RWPE1 (cell line): ENCODE measurements around the gene ZKSCAN7.
"Not testable (repeated sequence)": the region's sequence is repeated elsewhere in the genome, so short reads cannot be mapped to it uniquely, and the experiment has no call there.

Source experiments
- CTCF ChIA-PET: fragments of 350-600 bp; sonication (Branson Sonifier 250); formaldehyde crosslinking; extraction: SDS; loops from one replicate; lab custom pipeline; 2021; lab: Yijun Ruan, JAX
- POLR2A ChIA-PET: fragments of 400-600 bp; formaldehyde crosslinking; extraction: SDS; loops from one replicate; lab custom pipeline; 2020; ENCODE audit warnings: antibody characterized with exemption; ENCODE audit not compliant: low non-redundant PET; lab: Yijun Ruan, JAX
- DNase-seq: peaks from one replicate; pipeline ENCODE4 v3.0.0; 2012; ENCODE audit warnings: low spot score
- H3K27ac ChIP-seq: fragments of 450-650 bp; 2 replicates; pipeline ENCODE4 v1.5.1; 2017
- CTCF ChIP-seq: fragments of 450-650 bp; conservative IDR thresholded peaks from 2 replicates; pipeline ENCODE4 v1.5.1; 2017; ENCODE audit warnings: low read depth, mild to moderate bottlenecking

The ZKSCAN7 gene

GRCh38 chr3:44562147-44562546 is 7.2 kb downstream of the ZKSCAN7 start:
- H3K27ac ChIP-seq, result no peak overlapping the region
- ChIA-PET CTCF (no interaction called here), POLR2A (no interaction called here)
- no peak for DNase-seq
- no peak for TF ChIP-seq CTCF

DNA sequence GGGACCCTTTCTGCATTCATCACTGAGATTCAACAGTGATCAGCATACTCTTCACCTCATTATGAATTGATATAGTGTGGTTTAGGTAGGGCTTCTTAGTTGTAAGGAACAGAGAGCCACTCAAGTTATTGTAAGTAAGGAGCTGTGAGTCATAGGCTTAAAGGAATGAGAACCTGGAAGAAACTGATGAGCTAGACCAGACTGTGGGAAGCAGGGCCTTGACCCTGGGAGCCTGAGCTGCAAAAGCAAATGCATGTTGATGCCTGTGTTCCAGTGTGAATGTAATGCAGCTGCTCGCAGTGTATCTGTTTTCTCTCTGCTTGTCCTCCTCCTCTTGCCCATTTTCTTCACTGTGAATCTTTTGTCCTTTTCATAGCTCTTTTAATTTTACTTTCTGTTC is 13.6 kb downstream of the ZKSCAN7 start:
- no peak for DNase-seq
- CTCF ChIA-PET, result no interaction called here
- H3K27ac ChIP-seq, result no peak overlapping the region
- TF ChIP-seq CTCF, result no peak
- POLR2A ChIA-PET, result no interaction called here

DNA sequence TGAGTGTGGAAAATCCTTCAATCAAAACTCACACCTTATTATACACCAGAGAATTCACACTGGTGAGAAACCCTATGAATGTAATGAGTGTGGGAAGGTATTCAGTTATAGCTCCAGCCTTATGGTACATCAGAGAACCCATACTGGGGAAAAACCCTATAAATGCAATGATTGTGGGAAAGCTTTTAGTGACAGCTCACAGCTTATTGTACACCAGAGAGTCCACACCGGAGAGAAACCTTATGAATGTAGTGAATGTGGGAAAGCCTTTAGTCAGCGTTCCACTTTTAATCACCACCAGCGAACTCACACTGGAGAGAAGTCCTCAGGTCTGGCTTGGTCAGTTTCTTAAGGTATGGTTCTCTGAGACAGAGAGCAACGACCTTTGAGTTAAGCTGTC is 16.0 kb downstream of the ZKSCAN7 start:
- ChIA-PET CTCF (no interaction called here), POLR2A (no interaction called here)
- TF ChIP-seq CTCF, result no peak
- DNase-seq, result no peak
- H3K27ac ChIP-seq, result no peak overlapping the region

DNA sequence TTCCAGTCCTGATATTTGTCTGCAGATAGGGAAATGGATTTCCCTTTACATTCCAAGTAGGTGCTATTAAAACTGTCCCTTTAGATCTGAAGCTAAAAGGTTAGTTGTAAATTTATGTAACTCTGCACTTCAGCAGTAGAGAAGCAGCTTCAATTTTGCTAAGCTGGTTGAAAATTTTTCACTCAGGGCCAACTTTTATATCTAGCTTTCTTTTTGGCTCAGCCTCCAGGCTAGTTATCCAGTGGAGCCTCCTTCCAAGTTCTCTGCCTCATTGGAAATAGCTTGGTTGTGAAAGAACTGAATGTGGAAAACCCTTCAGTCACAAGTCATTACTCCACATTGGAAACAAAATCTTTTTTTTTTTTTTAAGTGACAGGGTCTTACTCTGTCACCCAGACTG is 21.6 kb downstream of the ZKSCAN7 start:
- CTCF ChIA-PET, result no interaction called here
- TF ChIP-seq CTCF, result no peak
- POLR2A ChIA-PET, result no interaction called here

DNA sequence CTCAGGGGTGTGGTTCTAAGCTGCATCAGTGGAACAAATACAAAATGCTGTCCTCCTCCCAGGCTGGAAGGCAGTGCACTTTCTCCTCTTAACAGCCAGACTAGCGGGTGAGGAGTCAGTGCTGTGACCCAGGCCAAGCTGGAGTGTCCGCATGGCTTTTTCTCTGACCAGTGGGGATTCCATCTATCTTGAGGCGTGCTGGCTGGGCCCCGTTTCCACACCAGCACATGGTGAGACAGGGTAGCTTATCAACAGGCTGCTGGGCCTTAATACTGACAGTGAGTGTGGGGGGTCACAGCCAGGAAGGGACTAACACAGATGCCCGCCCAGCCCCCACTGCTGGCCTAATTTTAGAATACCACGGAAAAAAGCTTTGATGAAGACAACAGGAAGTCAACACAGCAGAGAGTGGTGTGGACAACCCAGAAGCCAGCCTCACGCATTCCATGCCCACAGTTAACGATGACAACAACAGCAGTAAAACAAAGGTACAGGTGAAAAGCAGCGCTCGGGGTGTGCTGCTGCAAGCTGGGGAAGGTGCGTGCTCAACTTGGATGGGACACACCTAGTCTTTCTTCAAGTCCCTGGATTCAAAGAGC is 22.5 kb downstream of the ZKSCAN7 start:
- POLR2A ChIA-PET, DNase-seq, CTCF ChIA-PET, H3K27ac ChIP-seq: not testable (repeated sequence)

More for the DNA sequence above, 21.6 kb downstream of the ZKSCAN7 start:
- no peak for DNase-seq
- no peak overlapping the region for H3K27ac ChIP-seq

GRCh38 chr3:44578316-44578715 is 23.3 kb downstream of the ZKSCAN7 start:
- CTCF ChIA-PET, result not testable (repeated sequence)

DNA sequence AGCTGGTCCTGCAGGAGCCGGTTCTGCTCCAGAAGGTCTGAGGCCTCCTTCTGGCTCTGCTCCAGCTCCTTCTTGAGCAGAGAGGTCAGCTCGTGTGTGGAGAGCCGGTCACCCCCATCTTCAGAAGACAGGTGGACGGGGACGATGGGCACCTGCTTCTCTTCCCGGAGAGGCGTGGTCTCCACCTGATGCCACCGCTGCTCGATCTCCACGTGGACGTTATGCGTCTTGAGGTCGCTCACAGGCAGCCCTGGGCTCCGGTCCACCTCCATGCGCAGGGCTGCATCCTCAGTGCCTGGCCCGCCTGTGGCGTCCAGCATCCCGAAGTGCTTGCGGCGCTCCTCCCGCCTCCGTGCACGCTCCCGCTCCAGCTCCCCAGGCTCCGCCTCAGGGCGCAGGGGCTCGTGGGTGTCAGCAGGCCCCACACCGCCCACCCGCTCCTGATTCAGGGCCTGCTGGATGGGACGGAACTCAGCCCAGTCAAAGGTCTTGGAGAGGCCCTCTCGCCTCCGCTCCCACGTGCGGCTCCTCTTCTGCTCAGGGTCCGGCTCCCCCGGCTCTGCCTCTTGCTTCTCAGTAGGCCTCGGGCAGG is 24.0 kb downstream of the ZKSCAN7 start:
- H3K27ac ChIP-seq, POLR2A ChIA-PET, DNase-seq, CTCF ChIA-PET: not testable (repeated sequence)

More at GRCh38 chr3:44578316-44578715, 23.3 kb downstream of the ZKSCAN7 start:
- H3K27ac ChIP-seq, DNase-seq, POLR2A ChIA-PET: not testable (repeated sequence)

- DNase-seq, CTCF ChIA-PET, POLR2A ChIA-PET, H3K27ac ChIP-seq: not testable (repeated sequence)
Measured at GRCh38 chr3:44579749-44580148, 24.8 kb downstream of the ZKSCAN7 start.

DNA sequence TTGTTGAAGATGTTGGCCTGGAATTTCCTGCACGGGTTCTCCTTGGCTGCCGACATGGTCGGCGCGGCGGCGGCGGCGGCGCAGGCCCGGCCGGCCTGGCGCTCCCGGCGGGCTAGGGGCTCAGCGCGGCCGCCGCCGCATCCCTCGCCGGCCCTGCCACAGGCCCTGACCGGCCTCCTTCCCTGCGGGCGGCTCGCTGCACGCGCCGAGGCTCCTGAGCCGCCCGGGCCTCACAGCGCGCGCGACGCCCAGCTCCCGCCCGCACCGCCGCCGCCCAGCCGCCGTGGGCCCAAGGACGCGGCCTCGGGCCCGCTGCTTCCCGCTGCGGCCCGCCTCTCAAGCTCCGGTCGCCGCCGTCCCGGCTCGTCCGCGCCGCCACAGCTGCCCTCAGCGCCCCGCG is 26.0 kb downstream of the ZKSCAN7 start:
- H3K27ac ChIP-seq, DNase-seq, CTCF ChIA-PET, POLR2A ChIA-PET: not testable (repeated sequence)
